Choroid plexus epithelial cell (primary cell): ENCODE data around the gene CATSPERZ.

ENCODE experiments used
- DNase-seq: peaks from one replicate; pipeline ENCODE4 v3.0.0-alpha.2; 2010; ENCODE audit warnings: low read depth
- H3K4me3 ChIP-seq: 2 replicates; pipeline ENCODE4 v1.5.1; 2011; ENCODE audit warnings: low read depth, mild to moderate bottlenecking, control low read depth, low read length, moderate library complexity
- TF ChIP-seq, protein P1 (sequence below): conservative IDR thresholded peaks from 2 replicates; pipeline ENCODE4 v1.5.1; 2011; ENCODE audit warnings: low read depth, mild to moderate bottlenecking, control low read depth, inconsistent platforms, low read length, moderate library complexity

Gene CATSPERZ

DNA sequence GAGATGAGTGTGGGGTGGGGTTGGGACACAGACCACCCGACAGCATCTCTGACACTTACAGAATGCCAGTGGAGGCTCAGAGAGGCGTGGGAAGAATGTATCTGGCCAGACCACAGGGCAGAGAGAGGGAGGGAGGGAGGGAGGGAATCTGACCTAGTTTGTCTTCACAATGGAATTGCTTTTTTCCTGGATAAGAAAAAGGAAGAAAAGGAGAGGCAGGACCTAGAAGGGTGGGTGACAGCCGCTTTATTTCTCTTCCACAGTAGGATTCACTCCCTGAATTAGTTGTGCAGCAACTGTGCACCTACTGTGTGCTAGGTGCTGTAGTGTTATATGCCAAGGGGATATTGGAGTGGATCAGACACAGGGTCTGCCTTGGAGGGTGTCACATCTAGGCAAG, 5.4 kb upstream of the CATSPERZ start:
- H3K4me3 ChIP-seq, result no peak overlapping the region
- DNase-seq, result peak; percentile 47
- TF ChIP-seq, protein P1, sequence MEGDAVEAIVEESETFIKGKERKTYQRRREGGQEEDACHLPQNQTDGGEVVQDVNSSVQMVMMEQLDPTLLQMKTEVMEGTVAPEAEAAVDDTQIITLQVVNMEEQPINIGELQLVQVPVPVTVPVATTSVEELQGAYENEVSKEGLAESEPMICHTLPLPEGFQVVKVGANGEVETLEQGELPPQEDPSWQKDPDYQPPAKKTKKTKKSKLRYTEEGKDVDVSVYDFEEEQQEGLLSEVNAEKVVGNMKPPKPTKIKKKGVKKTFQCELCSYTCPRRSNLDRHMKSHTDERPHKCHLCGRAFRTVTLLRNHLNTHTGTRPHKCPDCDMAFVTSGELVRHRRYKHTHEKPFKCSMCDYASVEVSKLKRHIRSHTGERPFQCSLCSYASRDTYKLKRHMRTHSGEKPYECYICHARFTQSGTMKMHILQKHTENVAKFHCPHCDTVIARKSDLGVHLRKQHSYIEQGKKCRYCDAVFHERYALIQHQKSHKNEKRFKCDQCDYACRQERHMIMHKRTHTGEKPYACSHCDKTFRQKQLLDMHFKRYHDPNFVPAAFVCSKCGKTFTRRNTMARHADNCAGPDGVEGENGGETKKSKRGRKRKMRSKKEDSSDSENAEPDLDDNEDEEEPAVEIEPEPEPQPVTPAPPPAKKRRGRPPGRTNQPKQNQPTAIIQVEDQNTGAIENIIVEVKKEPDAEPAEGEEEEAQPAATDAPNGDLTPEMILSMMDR, result no peak

DNA sequence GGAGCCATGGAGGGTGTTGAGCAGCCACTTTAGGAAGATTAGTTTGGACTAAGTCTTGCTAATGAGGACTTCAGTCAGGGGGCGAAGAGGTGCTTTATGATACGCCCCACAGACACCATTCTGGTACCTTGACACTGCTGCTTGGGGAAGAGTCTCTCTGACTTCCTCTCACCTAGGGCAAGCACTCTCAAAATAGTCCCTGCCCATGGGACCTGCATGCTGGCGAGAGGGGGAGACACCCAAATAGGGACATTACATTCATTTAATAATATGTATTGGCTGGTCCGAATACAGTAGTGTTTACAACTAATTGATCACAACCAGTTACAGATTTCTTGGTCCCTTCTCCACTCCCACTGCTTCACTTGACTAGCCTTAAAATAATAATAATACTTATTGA, 4.4 kb upstream of the CATSPERZ start:
- TF ChIP-seq, protein P1, result no peak
- H3K4me3 ChIP-seq, result no peak overlapping the region
- no peak for DNase-seq

DNA sequence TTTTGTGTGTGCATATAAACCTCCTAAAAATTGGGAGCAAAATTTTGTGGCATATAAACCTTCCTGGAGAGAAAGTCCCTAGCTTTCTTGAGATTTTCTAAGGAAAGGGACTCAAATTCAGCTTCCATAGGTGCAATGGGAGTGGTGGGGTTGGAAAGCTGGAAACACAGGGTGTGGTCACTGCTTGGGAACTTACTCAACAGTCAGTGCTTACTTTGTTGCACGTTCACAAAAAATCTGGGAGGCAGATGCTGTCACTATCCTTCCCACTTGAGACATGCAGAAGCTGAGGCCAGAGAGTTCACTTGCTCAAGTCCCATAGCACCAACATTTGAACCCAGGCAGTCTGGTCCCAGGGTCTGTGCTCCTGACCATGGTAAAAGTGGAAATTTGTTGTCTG, 3.9 kb upstream of the CATSPERZ start:
- DNase-seq, result no peak
- H3K4me3 ChIP-seq, result no peak overlapping the region
- TF ChIP-seq, protein P1, result no peak

DNA sequence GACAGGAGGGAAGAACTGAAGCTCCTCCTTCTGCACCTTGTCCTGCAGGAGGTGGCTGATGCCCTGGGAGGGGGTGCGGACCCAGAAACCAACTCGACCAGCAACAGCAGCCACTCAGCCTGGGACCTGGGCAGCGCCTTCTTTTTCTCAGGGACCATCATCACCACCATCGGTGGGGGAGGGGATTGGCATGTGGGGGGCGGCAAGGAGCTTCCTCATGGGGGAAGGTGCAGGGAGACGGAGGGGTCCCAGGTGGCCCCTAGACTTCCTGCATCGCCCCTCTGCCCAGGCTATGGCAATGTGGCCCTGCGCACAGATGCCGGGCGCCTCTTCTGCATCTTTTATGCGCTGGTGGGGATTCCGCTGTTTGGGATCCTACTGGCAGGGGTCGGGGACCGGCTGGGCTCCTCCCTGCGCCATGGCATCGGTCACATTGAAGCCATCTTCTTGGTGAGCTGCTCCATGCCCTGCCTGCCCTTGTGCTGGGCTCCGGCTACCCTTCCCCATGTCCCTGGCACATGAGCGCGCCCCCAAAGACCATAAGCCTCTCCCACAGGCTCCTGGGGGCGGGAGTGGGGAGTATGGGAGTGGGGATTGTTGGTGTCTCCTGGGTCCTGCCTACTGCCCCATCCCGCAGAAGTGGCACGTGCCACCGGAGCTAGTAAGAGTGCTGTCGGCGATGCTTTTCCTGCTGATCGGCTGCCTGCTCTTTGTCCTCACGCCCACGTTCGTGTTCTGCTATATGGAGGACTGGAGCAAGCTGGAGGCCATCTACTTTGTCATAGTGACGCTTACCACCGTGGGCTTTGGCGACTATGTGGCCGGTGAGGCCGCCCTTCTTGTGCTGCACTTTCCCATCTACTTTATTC, 3.1 kb upstream of the CATSPERZ start:
- TF ChIP-seq, protein P1, result no peak
- no peak for DNase-seq
- H3K4me3 ChIP-seq, result no peak overlapping the region

DNA sequence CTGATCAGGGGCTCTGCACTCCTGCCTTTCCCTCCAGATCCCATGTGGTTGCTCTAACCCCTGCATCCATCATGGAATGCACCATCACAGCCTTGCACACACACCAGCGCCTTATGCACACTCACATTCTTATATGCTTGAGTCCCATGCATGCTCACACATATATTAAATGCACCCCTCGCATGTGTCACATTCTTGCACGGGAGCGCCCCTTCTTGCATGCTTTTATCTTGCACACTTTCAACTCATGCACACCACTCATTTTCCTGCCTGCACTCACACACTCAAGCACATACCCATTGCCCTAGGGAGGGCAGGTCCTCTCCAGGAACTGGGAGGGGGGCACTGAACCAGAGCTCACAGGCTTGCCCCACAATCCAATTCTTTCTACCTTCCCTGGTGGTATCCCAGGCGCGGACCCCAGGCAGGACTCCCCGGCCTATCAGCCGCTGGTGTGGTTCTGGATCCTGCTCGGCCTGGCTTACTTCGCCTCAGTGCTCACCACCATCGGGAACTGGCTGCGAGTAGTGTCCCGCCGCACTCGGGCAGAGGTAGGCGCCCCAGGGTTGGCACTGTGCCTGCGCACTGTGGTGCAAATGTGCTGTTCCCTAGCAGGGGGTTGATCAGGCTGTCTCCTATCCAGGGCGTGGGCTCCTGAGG, 2.3 kb upstream of the CATSPERZ start:
- H3K4me3 ChIP-seq, result no peak overlapping the region
- TF ChIP-seq, protein P1, result no peak
- DNase-seq, result no peak

DNA sequence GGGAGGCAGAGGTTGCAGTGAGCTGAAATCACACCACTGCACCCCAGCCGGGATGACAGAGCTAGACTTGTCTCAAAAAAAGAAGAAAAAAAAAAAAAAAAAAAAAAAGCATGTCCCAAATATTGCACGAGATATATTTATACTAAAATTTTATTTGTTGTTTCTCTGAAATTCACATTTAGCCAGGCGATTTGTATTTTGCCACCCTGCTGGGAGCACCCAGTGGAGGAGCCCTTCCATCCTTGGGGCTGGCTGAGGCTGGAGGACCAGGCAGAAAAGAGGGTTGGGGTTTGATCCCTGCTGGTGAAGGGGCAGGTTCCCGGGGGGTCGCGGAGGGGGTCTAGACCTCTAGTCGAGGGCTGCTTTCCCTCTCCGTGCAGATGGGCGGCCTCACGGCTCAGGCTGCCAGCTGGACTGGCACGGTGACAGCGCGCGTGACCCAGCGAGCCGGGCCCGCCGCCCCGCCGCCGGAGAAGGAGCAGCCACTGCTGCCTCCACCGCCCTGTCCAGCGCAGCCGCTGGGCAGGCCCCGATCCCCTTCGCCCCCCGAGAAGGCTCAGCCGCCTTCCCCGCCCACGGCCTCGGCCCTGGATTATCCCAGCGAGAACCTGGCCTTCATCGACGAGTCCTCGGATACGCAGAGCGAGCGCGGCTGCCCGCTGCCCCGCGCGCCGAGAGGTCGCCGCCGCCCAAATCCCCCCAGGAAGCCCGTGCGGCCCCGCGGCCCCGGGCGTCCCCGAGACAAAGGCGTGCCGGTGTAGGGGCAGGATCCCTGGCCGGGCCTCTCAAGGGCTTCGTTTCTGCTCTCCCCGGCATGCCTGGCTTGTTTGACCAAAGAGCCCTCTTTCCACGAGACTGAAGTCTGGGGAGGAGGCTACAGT, 952 bp upstream of the CATSPERZ start:
- DNase-seq, result no peak
- H3K4me3 ChIP-seq, result peak overlapping the region; percentile 36
- TF ChIP-seq, protein P1, result no peak
